ENCODE data around the gene PRKCH.
"Not testable (repeated sequence)": the region's sequence is repeated elsewhere in the genome, so short reads cannot be mapped to it uniquely, and the experiment has no call there.

PRKCH gene

GRCh38 chr14:61516118-61516743, 194.9 kb downstream of the PRKCH start:
- no peak for DNase-seq (ENCODE audit: low read depth)

GRCh38 chr14:61516964-61517653, 195.7 kb downstream of the PRKCH start:
- no peak for DNase-seq (ENCODE audit: low read depth)

- DNase-seq (ENCODE audit: low read depth), result no peak
Observed at GRCh38 chr14:61517911-61518384, 196.6 kb downstream of the PRKCH start.

GRCh38 chr14:61518403-61518802, 197.0 kb downstream of the PRKCH start:
- DNase-seq (ENCODE audit: low read depth), result no peak

GRCh38 chr14:61519106-61519505, 197.7 kb downstream of the PRKCH start:
- no peak for DNase-seq (ENCODE audit: low read depth)

GRCh38 chr14:61519735-61520134, 198.4 kb downstream of the PRKCH start:
- DNase-seq (ENCODE audit: low read depth), result no peak

GRCh38 chr14:61520576-61520975, 199.2 kb downstream of the PRKCH start:
- DNase-seq (ENCODE audit: low read depth), result no peak

GRCh38 chr14:61521773-61522172, 200.4 kb downstream of the PRKCH start:
- no peak for DNase-seq (ENCODE audit: low read depth)

- DNase-seq (ENCODE audit: low read depth), result no peak
Observed at GRCh38 chr14:61523751-61524150, 202.4 kb downstream of the PRKCH start.

- no peak for DNase-seq (ENCODE audit: low read depth)
Observed at GRCh38 chr14:61524211-61524806, 202.9 kb downstream of the PRKCH start.

- DNase-seq (ENCODE audit: low read depth), result no peak
Observed at GRCh38 chr14:61524936-61525292, 203.5 kb downstream of the PRKCH start.

- DNase-seq (ENCODE audit: low read depth), result no peak
Observed at GRCh38 chr14:61525293-61526011, 204.1 kb downstream of the PRKCH start.

- no peak for DNase-seq (ENCODE audit: low read depth)
Observed at GRCh38 chr14:61526405-61527312, 205.3 kb downstream of the PRKCH start.

- no peak for DNase-seq (ENCODE audit: low read depth)
Observed at GRCh38 chr14:61527325-61528100, 206.1 kb downstream of the PRKCH start.

- no peak for DNase-seq (ENCODE audit: low read depth)
Observed at GRCh38 chr14:61528591-61529021, 207.2 kb downstream of the PRKCH start.

GRCh38 chr14:61529360-61529759, 208.0 kb downstream of the PRKCH start:
- DNase-seq (ENCODE audit: low read depth), result not testable (repeated sequence)

GRCh38 chr14:61530296-61530695, 208.9 kb downstream of the PRKCH start:
- DNase-seq (ENCODE audit: low read depth), result no peak

- DNase-seq (ENCODE audit: low read depth), result no peak
Observed at GRCh38 chr14:61530896-61531295, 209.5 kb downstream of the PRKCH start.

GRCh38 chr14:61531465-61532122, 210.2 kb downstream of the PRKCH start:
- no peak for DNase-seq (ENCODE audit: low read depth)

- no peak for DNase-seq (ENCODE audit: low read depth)
Observed at GRCh38 chr14:61532123-61532505, 210.7 kb downstream of the PRKCH start.

All from GM04503 (cell line).